ENCODE data around the gene CMIP. TPM values are rescaled to one million over a fixed set of nuclear protein-coding genes. Genes with fewer than 3 reads are reported as not detected.

The CMIP gene
- total and polyA plus RNA-seq, 3 donors from 2014 or later, result 34.9 to 72.5 (median 42.0) TPM

GRCh38 chr16:81569361-81570034 lies 124.9 kb downstream of the CMIP start:
- H3K36me3 ChIP-seq (ENCODE audit: low read depth, missing control alignments), result no peaks in the 10 kb centered on the region
- H3K27ac ChIP-seq, result no peak overlapping the region
- H3K4me3 ChIP-seq, result no peak overlapping the region
- no peak for DNase-seq
- TF ChIP-seq POLR2A (IDR thresholded peaks at IDR 0.05) (no peak), CTCF (IDR thresholded peaks at IDR 0.05) (no peak)
- 83 to 87% methylated on average over 9 to 11 of the region's 11 CpGs for WGBS, 2 donors
- no peaks in the 10 kb centered on the region for H3K9me3 ChIP-seq
- intact Hi-C loops (cut with DNase I; ENCODE audit: low total_unique reads), result no loop called here
- no peaks in the 10 kb centered on the region for H3K27me3 ChIP-seq
- H3K4me1 ChIP-seq, result peaks cover 7% of the 10 kb centered on the region

GRCh38 chr16:81570151-81570846 lies 125.7 kb downstream of the CMIP start:
- DNase-seq, result peak; percentile 20
- no peaks in the 10 kb centered on the region for H3K36me3 ChIP-seq (ENCODE audit: low read depth, missing control alignments)
- TF ChIP-seq POLR2A (IDR thresholded peaks at IDR 0.05) (no peak), CTCF (IDR thresholded peaks at IDR 0.05) (no peak)
- peaks cover 7% of the 10 kb centered on the region for H3K4me1 ChIP-seq
- H3K27me3 ChIP-seq, result no peaks in the 10 kb centered on the region
- no peak overlapping the region for H3K4me3 ChIP-seq
- WGBS, 2 donors, result 68 to 76% methylated on average over 15 to 18 of the region's 18 CpGs
- H3K27ac ChIP-seq, result no peak overlapping the region
- intact Hi-C loops (cut with DNase I; ENCODE audit: low total_unique reads), result no loop called here
- no peaks in the 10 kb centered on the region for H3K9me3 ChIP-seq

- Histone ChIP-seq H3K4me3 (no peak overlapping the region), H3K4me1 (peaks cover 7% of the 10 kb centered on the region), H3K36me3 (ENCODE audit: low read depth, missing control alignments) (no peaks in the 10 kb centered on the region), H3K27me3 (no peaks in the 10 kb centered on the region), H3K9me3 (no peaks in the 10 kb centered on the region), H3K27ac (no peak overlapping the region)
- TF ChIP-seq POLR2A (IDR thresholded peaks at IDR 0.05), result no peak
- no peak for DNase-seq
- intact Hi-C loops (cut with DNase I; ENCODE audit: low total_unique reads), result no loop called here
- WGBS, 2 donors, result 89 to 95% methylated on average over 4 of the region's 4 CpGs
These were observed 126.6 kb downstream of the CMIP start for GRCh38 chr16:81571175-81571574.

GRCh38 chr16:81571592-81572385 lies 127.2 kb downstream of the CMIP start:
- no peak overlapping the region for H3K4me3 ChIP-seq
- H3K4me1 ChIP-seq, result peaks cover 7% of the 10 kb centered on the region
- H3K36me3 ChIP-seq (ENCODE audit: low read depth, missing control alignments), result no peaks in the 10 kb centered on the region
- intact Hi-C loops (cut with DNase I; ENCODE audit: low total_unique reads), result no loop called here
- TF ChIP-seq CTCF (IDR thresholded peaks at IDR 0.05) (no peak), POLR2A (IDR thresholded peaks at IDR 0.05) (no peak)
- DNase-seq, result peak; percentile 19
- no peaks in the 10 kb centered on the region for H3K27me3 ChIP-seq
- 67 to 70% methylated on average over 24 of the region's 24 CpGs for WGBS, 2 donors
- no peaks in the 10 kb centered on the region for H3K9me3 ChIP-seq
- H3K27ac ChIP-seq, result no peak overlapping the region
